Smooth muscle cell (in vitro differentiated cells): ENCODE data around the gene UBE2E2. TPM values are rescaled to one million over a fixed set of nuclear protein-coding genes. Genes with fewer than 3 reads are reported as not detected.

Experiments
- DNase-seq: peaks from one replicate; lab custom pipeline; 2025; ENCODE audit not compliant: unreplicated experiment; lab: John Stamatoyannopoulos, UW
- H2AFZ ChIP-seq: fragments of 200-600 bp; sonication (generic); 2 replicates; pipeline ENCODE4 v1.6.0; 2016; ENCODE audit warnings: antibody characterized with exemption, low read depth, mild to moderate bottlenecking
- H3F3A ChIP-seq: fragments of 200-600 bp; sonication (generic); 2 replicates; pipeline ENCODE4 v1.6.0; 2017; ENCODE audit warnings: antibody characterized with exemption, low read depth
- H3K27ac ChIP-seq: fragments of 200-600 bp; sonication (generic); 2 replicates; pipeline ENCODE4 v1.5.1; 2016; ENCODE audit warnings: low read depth, mild to moderate bottlenecking
- H3K27me3 ChIP-seq: fragments of 200-600 bp; sonication (generic); 2 replicates; pipeline ENCODE4 v1.6.1; 2016; ENCODE audit warnings: low read depth, mild to moderate bottlenecking
- H3K36me3 ChIP-seq: fragments of 200-600 bp; sonication (generic); 2 replicates; pipeline ENCODE4 v1.5.1; 2016; ENCODE audit warnings: low read depth
- H3K4me1 ChIP-seq: fragments of 200-600 bp; sonication (generic); 2 replicates; pipeline ENCODE4 v1.5.1; 2016; ENCODE audit warnings: low read depth
- H3K4me2 ChIP-seq: fragments of 200-600 bp; sonication (generic); 2 replicates; pipeline ENCODE4 v1.6.0; 2016; ENCODE audit warnings: mild to moderate bottlenecking
- H3K4me3 ChIP-seq: fragments of 200-600 bp; sonication (generic); 2 replicates; pipeline ENCODE4 v1.5.1; 2016; ENCODE audit warnings: mild to moderate bottlenecking
- H3K79me2 ChIP-seq: fragments of 200-600 bp; sonication (generic); 2 replicates; pipeline ENCODE4 v1.6.0; 2016; ENCODE audit warnings: low read depth, mild to moderate bottlenecking
- H3K9ac ChIP-seq: fragments of 200-600 bp; sonication (generic); 2 replicates; pipeline ENCODE4 v1.6.0; 2016; ENCODE audit warnings: low read depth
- H3K9me3 ChIP-seq: fragments of 200-600 bp; sonication (generic); replicated peaks from 2 replicates; pipeline ENCODE4 v1.5.1; 2016; ENCODE audit warnings: low read depth
- H4K20me1 ChIP-seq: fragments of 200-600 bp; sonication (generic); 2 replicates; pipeline ENCODE4 v1.6.0; 2016; ENCODE audit warnings: low read depth
- CTCF ChIP-seq: fragments of 200-600 bp; sonication (generic); IDR thresholded peaks from 2 replicates; pipeline ENCODE4 v1.5.1; 2017; ENCODE audit warnings: borderline replicate concordance, mild to moderate bottlenecking, antibody characterized with exemption; ENCODE audit not compliant: insufficient read depth, poor library complexity, severe bottlenecking
- WGBS: methylation state at CpG from one replicate; pipeline ENCODE4 v1.1.7; 2016; ENCODE audit warnings: low lambda C conversion rate; 5-methylcytosine and 5-hydroxymethylcytosine counted together
- polyA plus RNA-seq: library from polyadenylated mRNA; unstranded; fragments of >200 nt; fragmentation: Nextera tagmentation; extraction: Ambion mirVana; gene quantifications from 2 replicates; pipeline ENCODE4 v1.2.1, GENCODE V29; 2016
- total RNA-seq: library from RNA; depleted of rRNA; stranded (reverse); fragments of >200 nt; gene quantifications from 2 replicates; pipeline ENCODE4 v1.2.3, GENCODE V29; 2014

The UBE2E2 gene
- total and polyA plus RNA-seq, 2 experiments from 2014 or later, result 65.9 to 121 TPM

GRCh38 chr3:23275814-23276213, 72.7 kb downstream of the UBE2E2 start:
- Histone ChIP-seq H3K4me2 (no peak overlapping the region), H3K79me2 (peaks cover 6% of the 10 kb centered on the region), H3K36me3 (no peaks in the 10 kb centered on the region), H3F3A (no peaks in the 10 kb centered on the region), H3K27ac (no peak overlapping the region), H3K4me1 (no peaks in the 10 kb centered on the region), H2AFZ (no peak overlapping the region), H4K20me1 (peaks cover 74% of the 10 kb centered on the region), H3K9ac (no peak overlapping the region), H3K4me3 (no peak overlapping the region), H3K9me3 (no peaks in the 10 kb centered on the region), H3K27me3 (no peaks in the 10 kb centered on the region)
- no peak for DNase-seq
- TF ChIP-seq CTCF, result no peak
- 70% methylated on average over 2 of the region's 2 CpGs for WGBS

DNA sequence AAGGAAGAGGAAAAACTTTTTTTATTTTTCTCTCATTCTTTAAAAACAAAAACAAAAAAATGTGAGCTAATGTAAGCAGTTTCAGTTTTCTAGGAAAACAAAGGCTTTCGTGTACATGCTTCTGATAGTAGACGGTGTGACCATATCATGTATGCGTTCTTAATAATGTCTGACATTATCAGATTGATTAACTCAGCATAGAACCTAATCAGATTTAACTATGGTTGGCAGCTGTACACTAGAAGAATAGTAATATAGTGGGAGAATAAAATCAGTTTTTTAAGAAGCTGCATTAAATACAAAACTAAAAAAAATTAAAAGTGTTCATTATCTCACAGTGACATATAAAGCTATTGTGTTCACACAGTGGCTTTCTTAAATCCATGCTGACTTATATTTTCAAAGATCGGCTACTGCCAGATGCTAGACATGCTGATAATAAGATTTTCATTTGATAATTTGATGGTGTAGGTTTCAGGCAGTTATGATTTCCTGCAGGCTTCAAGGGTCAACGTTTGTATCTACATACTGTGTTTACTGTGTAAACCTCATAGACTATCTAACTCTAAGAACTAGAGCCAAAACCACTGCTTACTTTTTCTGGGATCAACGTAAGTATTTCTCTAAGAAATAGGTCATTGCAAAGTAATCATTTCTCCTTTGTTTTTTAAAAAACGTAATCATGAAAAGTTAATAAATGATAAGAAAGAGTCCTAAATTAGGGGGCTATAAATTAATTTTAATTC, 74.0 kb downstream of the UBE2E2 start:
- Histone ChIP-seq H3K27ac (no peak overlapping the region), H3K4me3 (no peak overlapping the region), H3K4me2 (no peak overlapping the region), H3K79me2 (peaks cover 19% of the 10 kb centered on the region), H3K27me3 (no peaks in the 10 kb centered on the region), H3K36me3 (no peaks in the 10 kb centered on the region), H2AFZ (no peak overlapping the region), H3K9ac (no peak overlapping the region), H3K9me3 (no peaks in the 10 kb centered on the region), H3F3A (no peaks in the 10 kb centered on the region), H4K20me1 (peaks cover 87% of the 10 kb centered on the region), H3K4me1 (no peaks in the 10 kb centered on the region)
- 81% methylated on average over 7 of the region's 7 CpGs for WGBS
- TF ChIP-seq CTCF, result no peak
- DNase-seq, result no peak

DNA sequence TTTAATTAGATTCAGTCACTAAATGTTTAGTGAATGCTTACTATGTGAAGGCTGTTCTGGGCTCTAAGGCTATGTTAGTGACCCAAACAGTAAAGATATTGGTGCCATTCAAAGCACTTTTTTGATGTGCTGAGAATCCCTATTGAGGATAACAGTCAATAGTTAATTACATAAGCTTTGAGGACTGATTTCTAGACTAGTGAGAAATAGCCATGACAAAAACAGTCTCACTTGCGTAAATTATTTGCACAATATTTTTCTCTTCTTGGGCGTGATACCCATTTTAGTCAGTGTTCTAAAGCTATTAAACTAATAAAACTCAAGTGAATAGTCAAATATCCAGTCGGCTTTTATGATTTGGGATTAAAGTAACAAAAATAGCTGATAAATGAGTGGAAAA, 74.6 kb downstream of the UBE2E2 start:
- Histone ChIP-seq H3K9ac (no peak overlapping the region), H3F3A (no peaks in the 10 kb centered on the region), H3K9me3 (no peaks in the 10 kb centered on the region), H3K27me3 (no peaks in the 10 kb centered on the region), H3K4me2 (no peak overlapping the region), H3K79me2 (peaks cover 22% of the 10 kb centered on the region), H3K4me1 (no peaks in the 10 kb centered on the region), H4K20me1 (peaks cover 91% of the 10 kb centered on the region), H3K27ac (no peak overlapping the region), H3K36me3 (no peaks in the 10 kb centered on the region), H3K4me3 (no peak overlapping the region), H2AFZ (no peak overlapping the region)
- 93% methylated on average over 3 of the region's 3 CpGs for WGBS
- no peak for TF ChIP-seq CTCF
- DNase-seq, result no peak

GRCh38 chr3:23283625-23284024, 80.5 kb downstream of the UBE2E2 start:
- 88% methylated on average over 5 of the region's 5 CpGs for WGBS
- H3K9ac ChIP-seq, result no peak overlapping the region
- no peaks in the 10 kb centered on the region for H3K9me3 ChIP-seq
- H2AFZ ChIP-seq, result no peak overlapping the region
- no peak overlapping the region for H3K4me2 ChIP-seq
- no peaks in the 10 kb centered on the region for H3F3A ChIP-seq
- H3K4me1 ChIP-seq, result no peaks in the 10 kb centered on the region
- peaks cover 97% of the 10 kb centered on the region for H4K20me1 ChIP-seq
- H3K4me3 ChIP-seq, result no peak overlapping the region
- no peaks in the 10 kb centered on the region for H3K27me3 ChIP-seq
- no peaks in the 10 kb centered on the region for H3K36me3 ChIP-seq
- no peak overlapping the region for H3K27ac ChIP-seq
- DNase-seq, result no peak
- peaks cover 63% of the 10 kb centered on the region for H3K79me2 ChIP-seq
- no peak for TF ChIP-seq CTCF
